HEK293 (cell line): ENCODE data around the gene IQSEC1.
A peak's percentile ranks its signal among the peaks of the same experiment; 100 is the strongest.

Experiments
- CTCF ChIA-PET: fragments of 350-600 bp; formaldehyde crosslinking; extraction: SDS; loops from one replicate; lab custom pipeline; 2021; ENCODE audit warnings: antibody characterized with exemption; lab: Yijun Ruan, JAX
- POLR2A ChIA-PET: fragments of 300-600 bp; formaldehyde crosslinking; extraction: SDS; loops from one replicate; lab custom pipeline; 2020; ENCODE audit warnings: antibody characterized with exemption, inconsistent platforms; lab: Yijun Ruan, JAX
- H3K27ac ChIP-seq: fragments of 200-500 bp; sonication (Bioruptor generic); 2 replicates; pipeline ENCODE4 v1.5.1; 2014; ENCODE audit warnings: low read depth, low read length, control low read depth, inconsistent platforms; ENCODE audit errors: extremely low read depth
- H3K36me3 ChIP-seq, 2 experiments: fragments of 200-500 bp in 1 of 2; sonication (Bioruptor generic) in 1 of 2; 1 replicate in 1 of 2; 2 replicates in 1 of 2; pipeline ENCODE4 v1.5.1; 2014 to 2017; ENCODE audit warnings: inconsistent platforms in 2 of 2, low read length in 2 of 2; ENCODE audit not compliant: control insufficient read depth in 2 of 2, insufficient read depth in 1 of 2
- H3K4me1 ChIP-seq: fragments of 200-500 bp; sonication (Bioruptor generic); 2 replicates; pipeline ENCODE4 v1.5.1; 2014; ENCODE audit warnings: mild to moderate bottlenecking, low read length, inconsistent platforms; ENCODE audit not compliant: control insufficient read depth, insufficient read depth
- H3K4me3 ChIP-seq: 2 replicates; pipeline ENCODE4 v1.5.1; 2011; ENCODE audit warnings: low read depth, mild to moderate bottlenecking, control low read depth, low read length, moderate library complexity
- H3K9me3 ChIP-seq: fragments of 200-500 bp; sonication (Bioruptor generic); 2 replicates; pipeline ENCODE4 v1.5.1; 2014; ENCODE audit warnings: low read depth, low read length, inconsistent platforms; ENCODE audit not compliant: control insufficient read depth, insufficient read depth
- ATF2 ChIP-seq: fragments of 450-650 bp; formaldehyde crosslinking; IDR thresholded peaks from 2 replicates; pipeline ENCODE4 v1.5.1; 2016; ENCODE audit warnings: missing biosample characterization, missing genetic modification characterization, low read depth
- BCL11B ChIP-seq: fragments of 450-650 bp; formaldehyde crosslinking; IDR thresholded peaks from 2 replicates; pipeline ENCODE4 v1.5.1; 2016; ENCODE audit warnings: low read depth, missing biosample characterization, missing genetic modification characterization
- EGR2 ChIP-seq: fragments of 450-650 bp; formaldehyde crosslinking; IDR thresholded peaks from 2 replicates; pipeline ENCODE4 v1.5.1; 2016; ENCODE audit warnings: low read depth, missing biosample characterization, missing genetic modification characterization
- GLI4 ChIP-seq: fragments of 450-650 bp; formaldehyde crosslinking; IDR thresholded peaks from 2 replicates; pipeline ENCODE4 v1.5.1; 2016; ENCODE audit warnings: missing biosample characterization, missing genetic modification characterization
- GLIS1 ChIP-seq: fragments of 450-650 bp; formaldehyde crosslinking; IDR thresholded peaks from 2 replicates; pipeline ENCODE4 v1.5.1; 2016; ENCODE audit warnings: missing biosample characterization, missing genetic modification characterization
- GLIS2 ChIP-seq: fragments of 450-650 bp; formaldehyde crosslinking; IDR thresholded peaks from 2 replicates; pipeline ENCODE4 v1.5.1; 2016; ENCODE audit warnings: missing biosample characterization, missing genetic modification characterization
- MEIS1 ChIP-seq: sonication (generic); formaldehyde crosslinking; IDR thresholded peaks from 2 replicates; pipeline ENCODE4 v1.8.1; 2022; ENCODE audit warnings: missing genetic modification reagents, mild to moderate bottlenecking, borderline replicate concordance
- TCF7L2 ChIP-seq: IDR thresholded peaks from 2 replicates; pipeline ENCODE4 v1.6.1; 2011; ENCODE audit warnings: low read depth, mild to moderate bottlenecking, inconsistent platforms, low read length, moderate library complexity, borderline replicate concordance
- ZFHX2 ChIP-seq: fragments of 450-650 bp; formaldehyde crosslinking; conservative IDR thresholded peaks from 2 replicates; pipeline ENCODE4 v1.5.1; 2016; ENCODE audit warnings: missing biosample characterization, missing genetic modification characterization
- ZFP37 ChIP-seq: fragments of 450-650 bp; formaldehyde crosslinking; IDR thresholded peaks from 2 replicates; pipeline ENCODE4 v1.5.1; 2016; ENCODE audit warnings: missing biosample characterization, missing genetic modification characterization
- ZIC2 ChIP-seq: fragments of 450-650 bp; formaldehyde crosslinking; IDR thresholded peaks from 2 replicates; pipeline ENCODE4 v1.5.1; 2016; ENCODE audit warnings: missing biosample characterization, missing genetic modification characterization
- ZNF112 ChIP-seq: fragments of 450-650 bp; formaldehyde crosslinking; IDR thresholded peaks from 2 replicates; pipeline ENCODE4 v1.5.0; 2017; ENCODE audit warnings: missing biosample characterization, missing genetic modification characterization
- ZNF174 ChIP-seq: fragments of 450-650 bp; formaldehyde crosslinking; IDR thresholded peaks from 2 replicates; pipeline ENCODE4 v1.5.0; 2017; ENCODE audit warnings: missing biosample characterization, mild to moderate bottlenecking, missing genetic modification characterization
- ZNF202 ChIP-seq: fragments of 450-650 bp; formaldehyde crosslinking; IDR thresholded peaks from 2 replicates; pipeline ENCODE4 v1.5.1; 2016; ENCODE audit warnings: missing biosample characterization, missing genetic modification characterization, borderline replicate concordance
- ZNF266 ChIP-seq: fragments of 450-650 bp; formaldehyde crosslinking; IDR thresholded peaks from 2 replicates; pipeline ENCODE4 v1.5.1; 2016; ENCODE audit warnings: missing biosample characterization, missing genetic modification characterization, low read depth
- ZNF292 ChIP-seq: fragments of 450-650 bp; formaldehyde crosslinking; IDR thresholded peaks from 2 replicates; pipeline ENCODE4 v1.5.1; 2016; ENCODE audit warnings: low read depth, missing biosample characterization, missing genetic modification characterization, borderline replicate concordance
- ZNF341 ChIP-seq: fragments of 450-650 bp; formaldehyde crosslinking; IDR thresholded peaks from 2 replicates; pipeline ENCODE4; 2016; ENCODE audit warnings: low read depth, missing biosample characterization, missing genetic modification characterization
- ZNF426 ChIP-seq: fragments of 450-650 bp; formaldehyde crosslinking; IDR thresholded peaks from 2 replicates; pipeline ENCODE4 v1.5.1; 2017; ENCODE audit warnings: missing biosample characterization, missing genetic modification characterization, mild to moderate bottlenecking, inconsistent platforms, moderate library complexity
- ZNF433 ChIP-seq: fragments of 450-650 bp; formaldehyde crosslinking; IDR thresholded peaks from 2 replicates; pipeline ENCODE4 v1.5.1; 2016; ENCODE audit warnings: missing biosample characterization, missing genetic modification characterization, low read depth
- ZNF501 ChIP-seq: fragments of 450-650 bp; formaldehyde crosslinking; IDR thresholded peaks from 2 replicates; pipeline ENCODE4 v1.5.1; 2016; ENCODE audit warnings: missing biosample characterization, missing genetic modification characterization
- ZNF521 ChIP-seq: fragments of 450-650 bp; formaldehyde crosslinking; IDR thresholded peaks from 2 replicates; pipeline ENCODE4 v1.5.1; 2017; ENCODE audit warnings: missing biosample characterization, mild to moderate bottlenecking, missing genetic modification characterization
- ZNF529 ChIP-seq: fragments of 450-650 bp; formaldehyde crosslinking; IDR thresholded peaks from 2 replicates; pipeline ENCODE4 v1.5.1; 2017; ENCODE audit warnings: missing genetic modification characterization, missing biosample characterization; ENCODE audit not compliant: insufficient replicate concordance
- ZNF670 ChIP-seq: fragments of 450-650 bp; formaldehyde crosslinking; IDR thresholded peaks from 2 replicates; pipeline ENCODE4 v1.5.1; 2016; ENCODE audit warnings: missing biosample characterization, missing genetic modification characterization, low read depth
- TF ChIP-seq, protein P1 (sequence below): fragments of 450-650 bp; formaldehyde crosslinking; IDR thresholded peaks from 2 replicates; pipeline ENCODE4 v1.5.1; 2016; ENCODE audit warnings: missing biosample characterization, missing genetic modification characterization
- TF ChIP-seq, protein P2 (sequence below): fragments of 450-650 bp; formaldehyde crosslinking; IDR thresholded peaks from 2 replicates; pipeline ENCODE4 v1.5.1; 2016; ENCODE audit warnings: missing biosample characterization, missing genetic modification characterization

Gene IQSEC1

GRCh38 chr3:12944849-12945248 is 128.4 kb downstream of the IQSEC1 start (continued):
- TF ChIP-seq MEIS1 (CRISPR knock-in tag): no peak

GRCh38 chr3:12944413-12944812 is 128.8 kb downstream of the IQSEC1 start:
- ChIA-PET CTCF (no interaction called here), POLR2A (no interaction called here)
- TF ChIP-seq ZFHX2 (tag by site-specific recombination) (peak; percentile 76), EGR2 (tag by site-specific recombination) (peak; percentile 86), ZFP37 (tag by site-specific recombination) (no peak), ZNF426 (tag by site-specific recombination) (no peak), ZNF501 (tag by site-specific recombination) (no peak), ZNF341 (tag by site-specific recombination) (peak; percentile 78), ZNF174 (no peak), ZNF266 (tag by site-specific recombination) (no peak), GLIS1 (tag by site-specific recombination) (no peak)
- Histone ChIP-seq H3K4me1 (peaks cover 6% of the 10 kb centered on the region), H3K36me3 (peaks cover 0 to 17% of the 10 kb centered on the region in 2 experiments; a peak in 1 of 3 replicates), H3K27ac (no peak overlapping the region), H3K4me3 (no peak overlapping the region), H3K9me3 (no peaks in the 10 kb centered on the region)

GRCh38 chr3:12943124-12944021 is 129.9 kb downstream of the IQSEC1 start:
- ChIA-PET POLR2A (no interaction called here), CTCF (no interaction called here)
- Histone ChIP-seq H3K27ac (no peak overlapping the region), H3K36me3 (peaks cover 0 to 21% of the 10 kb centered on the region in 2 experiments; a peak in 1 of 3 replicates), H3K4me1 (peaks cover 5% of the 10 kb centered on the region), H3K4me3 (no peak overlapping the region), H3K9me3 (no peaks in the 10 kb centered on the region)
- TF ChIP-seq ZNF112 (tag by site-specific recombination): no peak
- TF ChIP-seq ZNF202 (tag by site-specific recombination): no peak
- TF ChIP-seq BCL11B (tag by site-specific recombination): no peak
- TF ChIP-seq ATF2 (tag by site-specific recombination): no peak
- no peak for TF ChIP-seq ZNF529 (tag by site-specific recombination)
- TF ChIP-seq GLI4: no peak
- TF ChIP-seq GLIS1 (tag by site-specific recombination): peak; percentile 20; the same call in 1 of the 2 replicates
- TF ChIP-seq ZNF292 (tag by site-specific recombination): no peak
- no peak for TF ChIP-seq ZNF433 (tag by site-specific recombination)
- no peak for TF ChIP-seq TCF7L2
- no peak for TF ChIP-seq ZNF670 (tag by site-specific recombination)
- TF ChIP-seq ZIC2 (tag by site-specific recombination): peak; percentile 74
- no peak for TF ChIP-seq ZNF521 (tag by site-specific recombination)
- 0 out of 2 replicates have a peak, but pooled peaks have one; percentile 13 for TF ChIP-seq GLIS2 (tag by site-specific recombination)
- TF ChIP-seq, protein P1, sequence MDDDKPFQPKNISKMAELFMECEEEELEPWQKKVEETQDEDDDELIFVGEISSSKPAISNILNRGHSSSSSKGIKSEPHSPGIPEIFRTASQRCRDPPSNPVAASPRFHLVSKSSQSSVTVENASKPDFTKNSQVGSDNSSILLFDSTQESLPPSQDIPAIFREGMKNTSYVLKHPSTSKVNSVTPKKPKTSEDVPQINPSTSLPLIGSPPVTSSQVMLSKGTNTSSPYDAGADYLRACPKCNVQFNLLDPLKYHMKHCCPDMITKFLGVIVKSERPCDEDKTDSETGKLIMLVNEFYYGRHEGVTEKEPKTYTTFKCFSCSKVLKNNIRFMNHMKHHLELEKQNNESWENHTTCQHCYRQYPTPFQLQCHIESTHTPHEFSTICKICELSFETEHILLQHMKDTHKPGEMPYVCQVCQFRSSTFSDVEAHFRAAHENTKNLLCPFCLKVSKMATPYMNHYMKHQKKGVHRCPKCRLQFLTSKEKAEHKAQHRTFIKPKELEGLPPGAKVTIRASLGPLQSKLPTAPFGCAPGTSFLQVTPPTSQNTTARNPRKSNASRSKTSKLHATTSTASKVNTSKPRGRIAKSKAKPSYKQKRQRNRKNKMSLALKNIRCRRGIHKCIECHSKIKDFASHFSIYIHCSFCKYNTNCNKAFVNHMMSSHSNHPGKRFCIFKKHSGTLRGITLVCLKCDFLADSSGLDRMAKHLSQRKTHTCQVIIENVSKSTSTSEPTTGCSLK: no peak
- TF ChIP-seq, protein P2, sequence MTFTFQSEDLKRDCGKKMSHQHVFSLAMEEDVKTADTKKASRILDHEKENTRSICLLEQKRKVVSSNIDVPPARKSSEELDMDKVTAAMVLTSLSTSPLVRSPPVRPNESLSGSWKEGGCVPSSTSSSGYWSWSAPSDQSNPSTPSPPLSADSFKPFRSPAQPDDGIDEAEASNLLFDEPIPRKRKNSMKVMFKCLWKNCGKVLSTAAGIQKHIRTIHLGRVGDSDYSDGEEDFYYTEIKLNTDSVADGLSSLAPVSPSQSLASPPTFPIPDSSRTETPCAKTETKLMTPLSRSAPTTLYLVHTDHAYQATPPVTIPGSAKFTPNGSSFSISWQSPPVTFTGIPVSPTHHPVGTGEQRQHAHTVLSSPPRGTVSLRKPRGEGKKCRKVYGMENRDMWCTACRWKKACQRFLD (tag by site-specific recombination): no peak
